ENCODE measurements around the gene SRA1. TPM values are rescaled to one million over a fixed set of nuclear protein-coding genes. Genes with fewer than 3 reads are reported as not detected.

SRA1 gene
- total and polyA plus RNA-seq, 11 donors, result 22.4 to 38.1 (median 29.0) TPM

GRCh38 chr5:140568443-140569063 lies 11.3 kb upstream of the SRA1 start:
- Histone ChIP-seq H3K27me3 (no peaks in the 10 kb centered on the region), H3K4me3 (peak overlapping the region in 2 of 12 donors; percentile 3 to 13), H3K9me3 (no peaks in the 10 kb centered on the region), H3K4me1 (peaks cover 18 to 73% (median 52%) of the 10 kb centered on the region in 12 donors), H3K36me3 (peaks cover 0 to 37% (median 26%) of the 10 kb centered on the region in 9 donors), H3K27ac (peak overlapping the region; percentile 68 to 90 (median 80))
- no peak for DNase-seq
- intact Hi-C loops (cut with DNase I), result loop anchor here in 4 of 10 donors (5.0 to 10.0 kb wide), 2 partner anchors 69 to 136 kb away; partner anchors contain the start of genes TMCO6 (in 3 of the 4) and ZMAT2 (in 1 of the 4)
- no peak for ATAC-seq
- 72 to 100% (median 96%) methylated on average over 2 of the region's 2 CpGs for WGBS, 4 donors
- TF ChIP-seq POLR2A (IDR thresholded peaks at IDR 0.05), result no peak
- TF ChIP-seq, protein P1, sequence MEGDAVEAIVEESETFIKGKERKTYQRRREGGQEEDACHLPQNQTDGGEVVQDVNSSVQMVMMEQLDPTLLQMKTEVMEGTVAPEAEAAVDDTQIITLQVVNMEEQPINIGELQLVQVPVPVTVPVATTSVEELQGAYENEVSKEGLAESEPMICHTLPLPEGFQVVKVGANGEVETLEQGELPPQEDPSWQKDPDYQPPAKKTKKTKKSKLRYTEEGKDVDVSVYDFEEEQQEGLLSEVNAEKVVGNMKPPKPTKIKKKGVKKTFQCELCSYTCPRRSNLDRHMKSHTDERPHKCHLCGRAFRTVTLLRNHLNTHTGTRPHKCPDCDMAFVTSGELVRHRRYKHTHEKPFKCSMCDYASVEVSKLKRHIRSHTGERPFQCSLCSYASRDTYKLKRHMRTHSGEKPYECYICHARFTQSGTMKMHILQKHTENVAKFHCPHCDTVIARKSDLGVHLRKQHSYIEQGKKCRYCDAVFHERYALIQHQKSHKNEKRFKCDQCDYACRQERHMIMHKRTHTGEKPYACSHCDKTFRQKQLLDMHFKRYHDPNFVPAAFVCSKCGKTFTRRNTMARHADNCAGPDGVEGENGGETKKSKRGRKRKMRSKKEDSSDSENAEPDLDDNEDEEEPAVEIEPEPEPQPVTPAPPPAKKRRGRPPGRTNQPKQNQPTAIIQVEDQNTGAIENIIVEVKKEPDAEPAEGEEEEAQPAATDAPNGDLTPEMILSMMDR (IDR thresholded peaks at IDR 0.05), result no peak

- no peaks in the 10 kb centered on the region for H3K27me3 ChIP-seq
- no peak for DNase-seq
- H3K36me3 ChIP-seq, result peaks cover 0 to 37% (median 26%) of the 10 kb centered on the region in 9 donors
- peaks cover 18 to 79% (median 58%) of the 10 kb centered on the region in 12 donors for H3K4me1 ChIP-seq
- H3K9me3 ChIP-seq, result no peaks in the 10 kb centered on the region
- WGBS, 4 donors, result 92 to 95% (median 94%) methylated on average over 12 to 13 of the region's 13 CpGs
- ATAC-seq, result no peak
- H3K4me3 ChIP-seq, result no peak overlapping the region
- TF ChIP-seq, protein P1 (IDR thresholded peaks at IDR 0.05), result no peak
- no peak for TF ChIP-seq POLR2A (IDR thresholded peaks at IDR 0.05)
- peak overlapping the region in 3 of 12 donors; percentile 74 to 90 (median 87) for H3K27ac ChIP-seq
- intact Hi-C loops (cut with DNase I), result loop anchor here in 4 of 10 donors (5.0 to 10.0 kb wide), 2 partner anchors 69 to 137 kb away; partner anchors contain the start of genes TMCO6 (in 3 of the 4) and ZMAT2 (in 1 of the 4)
Observed at GRCh38 chr5:140567871-140568270, 10.6 kb upstream of the SRA1 start.

DNA sequence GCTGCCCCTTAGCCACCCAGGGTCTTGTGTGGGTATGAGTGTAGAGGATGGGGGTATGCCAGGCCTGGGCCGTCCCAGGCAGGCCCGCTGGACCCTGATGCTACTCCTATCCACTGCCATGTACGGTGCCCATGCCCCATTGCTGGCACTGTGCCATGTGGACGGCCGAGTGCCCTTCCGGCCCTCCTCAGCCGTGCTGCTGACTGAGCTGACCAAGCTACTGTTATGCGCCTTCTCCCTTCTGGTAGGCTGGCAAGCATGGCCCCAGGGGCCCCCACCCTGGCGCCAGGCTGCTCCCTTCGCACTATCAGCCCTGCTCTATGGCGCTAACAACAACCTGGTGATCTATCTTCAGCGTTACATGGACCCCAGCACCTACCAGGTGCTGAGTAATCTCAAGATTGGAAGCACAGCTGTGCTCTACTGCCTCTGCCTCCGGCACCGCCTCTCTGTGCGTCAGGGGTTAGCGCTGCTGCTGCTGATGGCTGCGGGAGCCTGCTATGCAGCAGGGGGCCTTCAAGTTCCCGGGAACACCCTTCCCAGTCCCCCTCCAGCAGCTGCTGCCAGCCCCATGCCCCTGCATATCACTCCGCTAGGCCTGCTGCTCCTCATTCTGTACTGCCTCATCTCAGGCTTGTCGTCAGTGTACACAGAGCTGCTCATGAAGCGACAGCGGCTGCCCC lies 10.0 kb upstream of the SRA1 start:
- peak overlapping the region in 1 of 12 donors; percentile 13 for H3K27ac ChIP-seq
- 77 to 81% (median 78%) methylated on average over 21 to 22 of the region's 22 CpGs for WGBS, 4 donors
- no peak overlapping the region for H3K4me3 ChIP-seq
- peaks cover 0 to 37% (median 26%) of the 10 kb centered on the region in 9 donors for H3K36me3 ChIP-seq
- intact Hi-C loops (cut with DNase I), result loop anchor here in 4 of 10 donors (5.0 to 10.0 kb wide), 2 partner anchors 70 to 138 kb away; partner anchors contain the start of genes TMCO6 (in 3 of the 4) and ZMAT2 (in 1 of the 4)
- TF ChIP-seq, protein P1 (IDR thresholded peaks at IDR 0.05), result no peak
- TF ChIP-seq POLR2A (IDR thresholded peaks at IDR 0.05), result no peak
- DNase-seq (peak in 1 of 5 donors; percentile 25), ATAC-seq (no peak)
- H3K27me3 ChIP-seq, result no peaks in the 10 kb centered on the region
- no peaks in the 10 kb centered on the region for H3K9me3 ChIP-seq
- H3K4me1 ChIP-seq, result peaks cover 18 to 85% (median 63%) of the 10 kb centered on the region in 12 donors

- 84 to 93% (median 90%) methylated on average over 5 of the region's 5 CpGs for WGBS, 4 donors
- no peaks in the 10 kb centered on the region for H3K27me3 ChIP-seq
- H3K36me3 ChIP-seq, result peaks cover 0 to 39% (median 26%) of the 10 kb centered on the region in 9 donors
- ATAC-seq (no peak), DNase-seq (no peak)
- H3K27ac ChIP-seq, result peak overlapping the region in 1 of 12 donors; percentile 13
- no peak overlapping the region for H3K4me3 ChIP-seq
- intact Hi-C loops (cut with DNase I), result loop anchor here in 4 of 10 donors (5.0 to 10.0 kb wide), 2 partner anchors 71 to 138 kb away; partner anchors contain the start of genes TMCO6 (in 3 of the 4) and ZMAT2 (in 1 of the 4)
- H3K9me3 ChIP-seq, result no peaks in the 10 kb centered on the region
- TF ChIP-seq, protein P1 (IDR thresholded peaks at IDR 0.05), result no peak
- TF ChIP-seq POLR2A (IDR thresholded peaks at IDR 0.05), result no peak
- H3K4me1 ChIP-seq, result peaks cover 18 to 86% (median 66%) of the 10 kb centered on the region in 12 donors
Observed at GRCh38 chr5:140566665-140567064, 9.4 kb upstream of the SRA1 start.

Data from heart left ventricle (tissue), 16 donors.